Measurements from ENCODE around the gene PRKCA.

DNA sequence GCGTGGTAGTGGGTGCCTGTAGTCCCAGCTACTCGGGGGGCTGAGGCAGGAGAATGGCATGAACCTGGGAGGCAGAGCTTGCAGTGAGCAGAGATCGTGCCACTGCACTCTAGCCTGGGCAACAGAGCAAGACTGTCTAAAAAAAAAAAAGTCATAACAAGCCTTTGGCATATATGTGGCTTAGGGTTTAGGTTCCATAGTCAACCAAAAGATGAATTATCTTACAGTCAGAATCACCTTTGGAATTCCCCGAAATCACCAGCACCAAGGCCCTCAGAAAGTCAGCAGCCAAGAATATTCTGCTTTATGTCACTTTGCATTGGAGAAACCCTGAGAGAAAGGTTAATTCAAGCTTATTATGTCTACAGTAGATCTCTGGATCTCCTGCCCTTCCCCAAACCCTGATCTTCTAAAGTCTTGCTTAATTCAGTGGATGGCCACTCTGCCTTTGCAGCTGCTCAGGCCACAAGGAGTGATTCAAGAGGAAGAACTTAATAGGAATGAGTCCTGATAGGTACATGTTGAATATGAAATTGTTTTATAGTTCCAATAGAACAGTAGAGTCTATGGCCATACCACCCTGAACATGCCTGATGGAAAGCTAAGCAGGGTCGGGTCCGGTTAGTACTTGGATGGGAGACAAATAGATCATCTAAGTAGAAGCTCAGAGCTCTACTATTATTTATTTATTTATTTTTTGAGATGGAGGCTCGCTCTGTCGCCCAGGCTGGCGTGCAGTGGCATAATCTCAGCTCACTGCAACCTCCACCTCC, 336.5 kb downstream of the PRKCA start:
- TF ChIP-seq, protein P1, sequence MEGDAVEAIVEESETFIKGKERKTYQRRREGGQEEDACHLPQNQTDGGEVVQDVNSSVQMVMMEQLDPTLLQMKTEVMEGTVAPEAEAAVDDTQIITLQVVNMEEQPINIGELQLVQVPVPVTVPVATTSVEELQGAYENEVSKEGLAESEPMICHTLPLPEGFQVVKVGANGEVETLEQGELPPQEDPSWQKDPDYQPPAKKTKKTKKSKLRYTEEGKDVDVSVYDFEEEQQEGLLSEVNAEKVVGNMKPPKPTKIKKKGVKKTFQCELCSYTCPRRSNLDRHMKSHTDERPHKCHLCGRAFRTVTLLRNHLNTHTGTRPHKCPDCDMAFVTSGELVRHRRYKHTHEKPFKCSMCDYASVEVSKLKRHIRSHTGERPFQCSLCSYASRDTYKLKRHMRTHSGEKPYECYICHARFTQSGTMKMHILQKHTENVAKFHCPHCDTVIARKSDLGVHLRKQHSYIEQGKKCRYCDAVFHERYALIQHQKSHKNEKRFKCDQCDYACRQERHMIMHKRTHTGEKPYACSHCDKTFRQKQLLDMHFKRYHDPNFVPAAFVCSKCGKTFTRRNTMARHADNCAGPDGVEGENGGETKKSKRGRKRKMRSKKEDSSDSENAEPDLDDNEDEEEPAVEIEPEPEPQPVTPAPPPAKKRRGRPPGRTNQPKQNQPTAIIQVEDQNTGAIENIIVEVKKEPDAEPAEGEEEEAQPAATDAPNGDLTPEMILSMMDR (IDR thresholded peaks at IDR 0.05), result no peak
- no peak for TF ChIP-seq POLR2AphosphoS5 (IDR thresholded peaks at IDR 0.05; ENCODE audit: insufficient read depth in 1 of 2, low read depth in 1 of 2)

Measured in vagina (tissue), 2 donors.